Stimulated activated CD8-positive, alpha-beta memory T cell treated with anti-CD3 and anti-CD28 coated beads, Interleukin-7, amount 100 ng/mL, for 1 hour (primary cell): Measurements from ENCODE around the gene PARD6B.

ENCODE experiments used
- DNase-seq, 2 donors: peaks; one replicate each; pipeline ENCODE4 v3.0.0-alpha.2; 2020; ENCODE audit warnings: low read depth in 2 of 2

PARD6B gene

DNA sequence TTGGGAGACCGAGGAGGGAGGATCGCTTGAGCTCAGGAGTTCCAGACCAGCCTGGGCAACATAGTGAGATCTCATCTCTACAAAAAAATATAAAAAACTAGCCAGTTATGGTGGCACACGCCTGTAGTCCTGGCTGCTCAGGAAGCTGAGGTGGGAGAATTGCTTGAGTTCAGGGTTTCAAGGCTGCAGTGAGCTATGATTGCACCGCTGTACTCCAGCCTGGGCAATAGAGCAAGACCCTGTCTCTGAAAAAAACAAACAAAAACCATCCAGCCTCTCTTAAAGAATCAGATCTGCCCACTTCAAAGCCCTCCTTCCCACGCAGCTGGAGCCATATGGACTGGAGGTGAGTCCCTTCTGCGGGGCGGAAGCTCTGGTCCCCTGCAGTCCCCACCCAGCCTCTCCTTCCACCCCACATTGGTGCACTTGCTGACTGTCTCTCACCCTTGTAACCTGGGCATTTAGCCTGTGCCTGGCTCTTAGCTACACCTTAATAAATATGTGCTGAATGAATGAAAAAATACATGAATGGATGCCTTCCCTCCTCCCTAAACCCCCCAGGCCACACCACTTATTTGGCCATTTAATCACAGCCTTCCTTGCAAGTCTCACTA, 7.2 kb upstream of the PARD6B start:
- no peak for DNase-seq

DNA sequence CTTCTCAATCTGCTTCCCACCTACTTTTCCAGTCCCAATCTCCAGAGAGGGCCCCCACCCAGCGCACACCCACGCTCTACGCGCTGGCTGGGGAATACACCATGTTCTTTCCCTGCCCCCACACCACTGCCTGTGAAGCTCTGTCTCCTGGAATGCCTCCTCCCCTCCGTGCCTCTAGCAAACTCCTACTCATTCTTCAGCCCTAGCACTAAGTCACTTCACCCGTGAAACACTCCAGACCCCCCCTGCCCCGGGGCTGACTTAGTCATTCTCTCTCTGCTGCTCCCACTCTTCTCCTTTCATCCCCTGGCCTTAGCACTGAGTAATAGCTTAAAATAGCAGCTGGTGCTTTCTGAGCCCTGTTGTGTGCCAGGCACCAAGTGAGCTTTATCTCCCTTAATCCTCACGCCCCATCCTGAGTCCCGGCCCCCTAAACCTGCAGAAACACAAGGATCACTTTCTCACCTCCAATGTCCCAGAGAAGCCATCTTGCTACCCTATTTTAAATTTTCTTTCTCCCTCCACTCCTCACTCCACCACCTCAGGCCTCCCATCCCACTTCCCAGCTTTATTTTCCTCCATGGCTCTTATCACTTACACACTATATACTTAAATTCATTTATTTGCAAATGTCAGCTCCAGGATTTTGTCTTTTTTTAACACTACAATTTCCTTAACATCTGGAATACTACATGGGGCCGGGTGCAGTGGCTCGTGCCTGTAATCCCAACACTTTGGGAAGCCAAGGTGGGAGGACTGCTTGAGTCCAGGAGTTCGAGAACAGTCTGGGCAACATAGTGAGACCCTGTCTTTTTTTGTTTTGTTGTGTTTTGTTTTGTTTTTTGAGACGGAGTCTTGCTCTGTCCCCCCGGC, 6.3 kb upstream of the PARD6B start:
- DNase-seq, result no peak

DNA sequence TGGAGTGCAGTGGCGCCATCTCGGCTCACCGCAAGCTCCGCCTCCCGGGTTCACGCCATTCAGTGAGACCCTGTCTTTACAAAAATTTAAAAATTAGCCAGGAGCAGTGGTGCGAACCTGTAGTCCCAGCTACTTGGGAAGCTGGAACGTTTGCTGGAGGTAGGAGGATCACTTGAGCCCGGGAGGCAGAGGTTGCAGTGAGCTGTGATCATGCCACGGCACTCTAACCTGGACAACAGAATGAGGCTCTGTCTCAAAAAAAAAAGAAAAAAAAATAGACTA, 5.7 kb upstream of the PARD6B start:
- no peak for DNase-seq

DNA sequence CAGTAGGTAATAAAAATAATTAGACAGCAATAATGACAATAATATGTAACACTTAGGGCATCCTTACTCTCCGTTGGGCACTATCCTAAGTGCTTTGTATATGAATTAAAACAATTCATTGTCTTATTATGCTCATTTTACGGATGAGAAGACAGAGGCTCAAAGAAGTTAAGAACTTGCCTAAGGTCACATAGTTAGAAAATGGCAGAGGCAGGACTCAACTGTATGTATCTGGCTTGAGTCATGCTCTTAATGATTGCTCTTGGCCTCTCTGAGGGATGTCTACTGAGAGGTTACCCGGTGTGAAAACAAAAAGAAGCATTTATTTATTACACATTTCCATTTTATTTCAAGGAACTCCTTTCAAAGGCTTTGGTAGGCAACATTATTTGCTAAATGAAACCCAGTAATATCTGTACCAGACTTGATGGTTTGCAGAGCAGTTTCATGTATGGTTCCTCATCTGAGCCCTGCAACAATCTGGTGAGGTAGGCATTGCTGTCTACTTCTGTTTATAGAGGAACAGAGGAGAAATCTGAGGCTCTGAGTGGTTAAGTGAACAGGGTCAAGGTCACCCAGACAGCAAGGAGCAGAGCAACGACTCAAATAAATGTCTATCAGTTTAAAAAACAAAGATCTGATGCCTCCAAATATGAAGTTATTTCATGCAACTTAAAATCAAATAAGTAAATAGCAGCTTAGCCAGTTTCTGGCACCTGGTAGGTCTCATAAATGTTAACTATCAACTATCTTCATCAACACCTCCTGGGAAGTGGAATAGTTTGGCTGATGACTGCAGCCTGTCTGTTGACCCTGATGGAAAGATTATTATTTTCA, 4.2 kb upstream of the PARD6B start:
- DNase-seq, result no peak

DNA sequence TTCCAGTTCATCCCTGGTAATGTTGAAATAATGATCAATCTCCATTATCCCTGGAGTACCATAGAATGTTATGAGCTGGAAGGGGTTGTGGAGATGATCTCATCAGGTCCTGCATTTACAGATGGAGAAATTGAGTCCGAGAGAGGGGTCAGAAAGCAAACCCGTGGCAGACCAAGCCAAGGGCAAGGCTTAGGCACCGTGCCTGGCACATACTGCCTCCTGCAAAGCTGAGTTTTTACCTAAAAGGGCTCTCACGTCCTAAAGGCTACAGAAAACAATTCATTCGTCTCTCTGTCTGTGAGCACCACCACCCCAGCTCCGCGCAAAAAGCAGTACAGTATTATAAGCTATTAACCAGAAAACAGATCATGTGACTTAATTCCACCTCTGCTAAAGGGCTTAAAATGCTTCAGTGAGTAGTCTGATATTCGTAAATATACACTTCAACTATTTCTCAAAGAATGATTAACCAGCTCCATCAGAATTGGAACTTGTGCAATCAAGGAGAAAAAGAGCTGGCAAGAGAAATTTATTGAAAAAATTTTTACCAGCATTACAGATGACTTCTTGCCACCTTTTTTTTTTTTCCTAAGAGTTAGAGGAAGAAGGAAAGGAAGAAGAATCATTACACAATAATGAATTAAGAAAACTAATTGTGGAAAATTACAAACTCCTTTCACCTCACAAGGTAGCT, 3.4 kb upstream of the PARD6B start:
- no peak for DNase-seq

DNA sequence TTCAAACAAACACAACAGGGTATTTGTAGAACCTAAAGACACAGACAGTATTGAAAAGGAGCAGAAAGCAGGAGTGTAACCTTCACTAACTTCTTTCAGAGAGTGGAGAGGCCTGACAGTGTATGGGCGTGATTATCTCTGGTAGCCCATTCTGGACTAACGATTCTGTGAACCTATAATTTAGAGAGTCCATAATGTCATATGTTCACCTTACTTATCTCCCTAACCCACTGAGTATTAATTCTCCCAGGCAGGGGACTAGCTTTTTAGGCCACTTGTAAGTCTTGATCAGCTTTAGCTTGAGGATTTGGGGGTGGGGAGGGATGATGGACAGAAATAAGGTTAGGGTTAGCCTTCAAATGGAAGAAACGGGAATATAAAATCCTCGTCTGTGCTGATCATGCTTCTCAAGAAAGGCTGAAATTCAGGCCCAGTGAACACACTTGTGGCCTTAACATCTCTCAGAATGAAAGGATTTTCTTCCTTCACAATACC, 2.8 kb upstream of the PARD6B start:
- no peak for DNase-seq

DNA sequence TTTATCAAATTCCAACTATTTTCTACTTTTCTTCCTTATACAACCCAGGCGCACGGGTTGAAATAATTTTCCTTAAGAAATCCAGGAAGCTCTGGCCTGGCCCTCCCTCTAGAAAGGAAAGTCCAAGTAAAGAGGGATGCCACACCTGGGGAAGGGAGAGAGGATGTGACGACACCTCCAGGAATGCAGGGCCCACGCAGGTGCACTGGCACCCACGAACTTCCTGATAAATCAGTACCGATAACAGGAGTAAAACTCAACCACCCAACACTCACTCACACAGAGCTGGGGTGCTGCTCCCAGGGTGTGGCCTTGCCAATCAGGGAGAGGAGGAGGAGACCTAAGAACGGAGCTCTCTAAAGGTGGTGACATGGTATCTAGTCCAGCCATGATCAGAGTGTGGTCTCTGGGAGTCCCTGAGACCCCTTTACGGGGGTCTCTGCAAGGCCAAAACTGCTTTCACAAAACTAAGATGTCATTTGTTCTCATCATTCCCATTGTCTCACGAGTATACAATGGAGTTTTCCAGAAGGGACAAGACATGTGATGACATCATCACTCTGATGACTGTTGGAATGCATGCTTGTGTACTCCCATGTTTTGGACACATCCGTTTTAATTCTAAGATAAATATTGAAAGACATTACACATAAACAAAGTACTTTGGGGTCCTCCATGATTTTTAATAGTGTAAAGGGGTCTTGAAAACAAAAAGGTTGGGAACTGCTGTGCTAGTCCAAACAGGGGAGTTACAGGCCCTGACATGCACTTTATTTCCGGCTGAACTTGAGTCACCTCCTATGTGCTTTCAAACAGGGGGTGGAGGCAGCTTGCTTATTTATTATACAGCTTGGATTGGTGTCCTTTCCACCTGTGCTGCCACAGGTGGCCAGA, 2.2 kb upstream of the PARD6B start:
- DNase-seq, result no peak

DNA sequence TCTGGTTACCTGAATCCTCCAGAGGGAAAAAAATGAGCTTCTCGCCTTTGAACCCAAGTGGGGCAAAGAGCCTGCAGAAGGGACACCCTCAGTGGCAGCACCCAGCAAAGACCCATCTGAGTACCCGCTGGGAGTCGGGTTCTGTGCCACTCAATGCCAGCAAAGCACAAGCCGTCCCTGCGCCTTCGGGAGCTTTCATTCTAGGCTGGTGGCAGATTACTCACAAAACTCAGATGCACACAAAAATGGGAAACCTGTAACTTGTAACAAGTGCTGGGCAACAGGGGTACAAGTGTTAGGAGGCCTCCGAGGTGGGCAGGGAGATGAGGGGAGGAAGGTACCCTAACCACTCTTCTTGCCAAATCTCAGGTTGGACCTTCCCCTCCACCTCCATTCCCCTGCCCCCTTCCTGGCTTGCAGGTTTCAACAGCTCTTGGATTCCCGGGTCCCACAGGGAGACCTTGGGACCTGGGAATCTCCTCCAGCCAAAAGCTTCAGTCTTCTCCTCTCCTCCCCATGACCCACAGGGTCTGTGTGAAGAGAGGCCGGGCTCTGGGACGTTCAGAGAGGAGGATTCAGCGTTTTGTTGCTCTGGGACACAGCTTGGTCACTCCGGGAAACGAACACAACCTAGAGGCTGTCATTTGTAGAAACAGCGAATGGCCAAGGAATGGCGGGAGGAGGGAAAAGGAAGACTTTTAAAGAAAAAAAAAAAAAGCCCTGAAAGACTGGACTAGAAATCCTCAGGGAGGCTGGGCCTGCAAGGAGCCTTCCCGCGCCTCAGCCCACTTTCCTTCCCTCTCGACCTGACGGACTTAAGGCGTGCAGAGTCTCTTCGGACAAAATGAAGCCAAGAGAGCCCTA, 1.2 kb upstream of the PARD6B start:
- DNase-seq, result no peak

DNA sequence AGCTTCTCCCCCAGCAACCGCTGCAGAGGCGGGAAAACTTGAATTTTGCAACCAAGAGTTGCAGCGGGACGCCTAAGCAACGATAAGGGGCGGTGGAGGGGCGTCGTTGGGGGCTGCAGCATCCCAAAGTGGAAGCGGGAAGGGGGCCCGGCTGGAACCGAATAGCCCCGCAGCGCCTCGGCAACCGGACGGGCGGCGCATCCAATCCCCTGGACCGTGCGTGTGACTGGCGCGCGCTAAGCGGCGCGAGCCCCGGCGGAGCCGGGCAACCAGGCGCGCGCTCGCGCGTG, 670 bp upstream of the PARD6B start:
- DNase-seq, result no peak

DNA sequence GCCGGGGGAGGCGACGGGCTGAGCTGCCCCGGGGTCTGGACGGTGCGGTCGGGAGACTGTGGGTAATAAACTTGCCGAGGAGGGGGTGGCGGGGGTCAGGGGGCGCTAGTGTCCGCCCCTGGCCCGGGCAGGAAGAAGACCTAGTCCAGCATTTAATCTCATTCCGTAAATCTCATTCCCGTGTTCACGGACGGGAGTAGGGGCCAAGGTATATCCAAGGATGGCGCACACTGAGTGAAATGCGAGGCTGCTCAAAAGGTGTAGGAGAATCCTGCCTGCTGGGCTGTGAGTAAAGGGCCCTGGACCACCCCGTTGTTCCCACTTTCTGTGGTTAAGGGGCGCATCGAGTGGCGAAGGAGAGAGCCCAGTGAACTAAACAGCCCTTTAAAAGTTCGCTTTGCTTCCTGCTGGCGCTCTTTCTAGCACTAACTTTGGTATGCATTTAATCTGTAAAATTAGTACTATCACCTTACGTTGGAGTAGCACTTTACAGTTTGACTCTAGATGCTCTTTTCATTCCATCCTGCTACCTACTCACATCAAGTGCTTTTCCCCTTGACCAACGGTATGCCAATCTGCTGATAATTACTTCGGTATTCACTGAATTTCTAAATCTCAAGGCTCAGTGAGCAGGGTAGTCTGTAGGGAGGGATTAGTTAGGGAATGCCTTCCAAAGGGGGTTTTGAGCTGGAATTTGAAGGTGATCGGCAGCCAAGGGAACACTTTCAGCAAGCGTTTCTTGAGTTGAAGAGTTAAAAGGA, 730 bp downstream of the PARD6B start:
- DNase-seq, result no peak

DNA sequence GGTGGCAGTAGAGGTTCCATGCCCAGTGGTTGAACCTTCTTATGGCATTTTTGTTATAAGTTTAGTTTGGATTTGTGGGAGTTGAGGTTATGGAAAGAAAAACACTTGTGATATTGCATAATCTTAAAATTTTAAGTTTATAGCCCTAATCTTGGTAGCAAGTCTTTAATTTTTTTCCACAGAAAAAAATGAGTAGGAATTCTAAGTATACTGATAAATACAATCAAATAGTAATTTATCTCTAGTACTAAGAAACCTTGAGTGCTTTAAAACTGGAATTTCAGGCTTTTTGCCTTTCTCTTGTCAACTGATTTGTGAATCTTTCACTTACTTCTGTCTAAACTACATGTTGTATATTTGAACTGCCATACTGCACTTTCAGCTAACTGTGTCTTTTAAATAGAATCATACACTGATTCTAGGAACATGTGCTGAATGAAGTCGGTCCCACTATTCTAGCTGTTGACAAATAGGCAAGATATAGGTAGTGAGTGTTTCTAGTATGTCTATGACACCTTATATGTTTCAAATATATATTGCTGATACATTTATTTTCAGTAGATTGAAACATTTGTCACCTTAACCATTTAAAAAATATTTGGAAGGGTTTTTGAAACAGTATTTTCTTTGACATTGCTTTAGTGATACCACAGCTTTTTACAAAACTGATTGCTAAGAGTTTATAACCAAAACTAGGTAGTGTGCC, 2.4 kb downstream of the PARD6B start:
- no peak for DNase-seq

DNA sequence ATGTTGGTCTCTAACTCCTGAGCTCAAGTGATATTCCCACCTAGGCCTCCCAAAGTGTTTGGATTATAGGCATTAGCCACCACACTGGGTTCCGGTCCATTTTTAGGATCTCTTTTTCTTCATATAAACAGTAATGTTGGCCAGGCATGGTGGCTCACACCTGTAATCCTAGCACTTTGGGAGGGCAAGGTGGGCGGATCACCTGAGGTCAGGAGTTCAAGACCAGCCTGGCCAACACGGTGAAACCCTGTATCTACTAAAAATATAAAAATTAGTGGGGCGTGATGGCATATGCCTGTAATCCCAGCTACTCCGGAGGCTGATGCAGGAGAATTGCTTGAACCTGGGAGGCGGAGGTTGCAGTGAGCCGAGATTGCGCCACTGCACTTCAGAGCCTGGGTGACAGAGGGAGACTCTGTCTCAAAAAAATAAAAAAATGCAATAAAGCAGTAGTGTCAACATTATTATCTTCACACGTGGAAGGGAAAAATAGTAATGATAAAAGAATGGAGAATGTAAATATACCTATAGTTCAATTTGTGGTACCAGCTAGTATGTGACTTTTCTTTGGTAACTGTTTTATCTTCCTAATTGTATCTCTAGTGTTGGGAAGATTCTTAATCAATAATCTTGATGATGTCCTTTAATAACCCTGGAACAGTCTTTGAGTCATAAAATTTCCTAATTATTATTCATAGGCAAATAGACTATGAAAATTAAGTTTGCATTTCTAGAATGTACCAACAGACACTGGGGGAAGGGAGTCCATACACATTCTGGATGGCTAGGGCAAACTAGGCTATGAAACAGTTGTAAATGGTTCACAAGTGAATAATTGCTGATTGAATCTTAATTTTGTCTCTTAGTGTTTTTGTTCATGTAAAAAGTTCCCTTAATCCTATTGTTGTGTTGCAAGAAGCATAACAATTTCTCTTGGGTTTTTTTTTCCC, 3.6 kb downstream of the PARD6B start:
- DNase-seq, result no peak

DNA sequence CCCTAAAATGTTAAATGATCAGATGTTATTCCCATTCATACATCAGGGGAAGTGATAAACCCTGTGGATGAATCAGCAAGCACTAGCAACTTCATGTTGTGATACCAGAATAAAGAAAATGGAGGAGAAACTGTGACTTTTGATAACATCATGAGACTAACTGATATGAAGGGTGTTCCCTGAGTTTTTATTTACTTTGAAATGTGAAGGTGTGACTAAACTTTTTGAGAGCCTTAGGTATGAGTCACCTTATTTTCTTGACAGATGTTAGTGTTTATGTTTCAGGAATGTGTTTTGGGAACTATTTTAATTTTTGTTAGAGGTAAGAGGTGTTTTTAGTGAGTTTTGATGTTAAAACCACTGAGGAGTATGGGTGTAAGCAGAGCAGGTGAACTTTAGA, 4.4 kb downstream of the PARD6B start:
- DNase-seq, result no peak

DNA sequence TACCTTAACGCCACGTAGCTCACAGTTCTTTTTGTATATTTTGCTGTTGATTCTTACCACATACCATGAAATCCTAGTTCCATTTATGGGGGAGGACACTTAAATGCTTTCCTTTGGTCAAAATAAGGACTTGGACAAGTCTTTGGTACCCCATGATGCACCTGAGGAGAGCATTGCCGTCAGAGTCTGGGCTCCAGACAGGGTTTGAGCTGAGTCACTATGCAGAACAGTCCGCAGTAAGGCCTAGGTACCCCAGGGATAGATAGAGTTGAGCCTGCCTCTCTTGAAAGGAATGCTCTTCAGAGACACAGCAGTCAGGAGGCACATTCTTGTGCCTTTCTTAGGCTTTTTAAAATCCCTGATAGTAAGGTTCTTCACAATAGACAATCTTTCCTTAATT, 6.0 kb downstream of the PARD6B start:
- DNase-seq, result no peak

DNA sequence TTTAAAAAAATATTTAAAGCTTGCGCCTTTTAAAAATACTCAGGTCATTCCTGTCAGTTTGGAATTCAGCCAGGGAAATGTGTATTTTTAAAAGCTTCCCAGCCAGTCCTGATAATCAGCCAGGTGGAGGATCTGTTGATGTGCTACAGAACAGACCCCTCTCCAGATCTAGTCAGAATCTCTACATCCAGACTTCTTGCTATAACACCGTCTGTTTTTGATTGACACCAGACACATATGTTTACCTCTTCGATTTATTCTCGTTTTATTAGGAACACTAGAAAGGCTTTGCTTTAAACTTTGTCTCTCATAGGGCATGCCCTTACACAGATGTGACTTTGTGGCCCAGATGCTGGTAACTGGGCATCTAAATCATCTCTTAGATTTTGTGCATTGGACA, 11.7 kb downstream of the PARD6B start:
- DNase-seq, result no peak

DNA sequence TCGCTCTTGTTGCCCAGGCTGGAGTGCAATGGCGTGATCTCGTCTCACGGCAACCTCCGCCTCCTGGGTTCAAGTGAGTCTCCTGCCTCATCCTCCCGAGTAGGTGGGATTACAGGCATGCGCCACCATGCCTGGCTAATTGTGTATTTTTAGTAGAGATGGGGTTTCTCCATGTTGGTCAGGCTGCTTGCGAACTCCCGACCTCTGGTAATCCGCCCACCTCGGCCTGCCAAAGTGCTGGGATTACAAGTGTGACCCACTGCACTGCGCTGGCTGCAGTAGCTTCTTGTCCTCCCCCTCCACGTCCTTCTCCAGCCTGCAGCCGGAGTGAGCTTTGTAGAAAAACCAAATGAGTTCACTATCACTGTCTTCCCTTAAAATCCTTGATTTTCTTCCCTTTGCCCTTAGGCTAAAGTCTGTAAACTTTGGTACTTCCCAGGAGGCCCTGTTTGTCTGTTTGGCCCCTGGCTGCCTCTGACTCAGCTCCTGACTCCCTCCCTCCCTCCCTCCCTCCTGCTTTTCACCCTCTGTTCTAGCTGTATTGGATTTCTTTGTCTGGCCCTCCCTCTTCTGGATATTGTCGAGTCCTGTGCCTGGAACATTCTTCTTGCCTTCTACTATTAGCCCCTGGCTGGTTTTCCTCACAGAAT, 12.9 kb downstream of the PARD6B start:
- DNase-seq, result no peak

DNA sequence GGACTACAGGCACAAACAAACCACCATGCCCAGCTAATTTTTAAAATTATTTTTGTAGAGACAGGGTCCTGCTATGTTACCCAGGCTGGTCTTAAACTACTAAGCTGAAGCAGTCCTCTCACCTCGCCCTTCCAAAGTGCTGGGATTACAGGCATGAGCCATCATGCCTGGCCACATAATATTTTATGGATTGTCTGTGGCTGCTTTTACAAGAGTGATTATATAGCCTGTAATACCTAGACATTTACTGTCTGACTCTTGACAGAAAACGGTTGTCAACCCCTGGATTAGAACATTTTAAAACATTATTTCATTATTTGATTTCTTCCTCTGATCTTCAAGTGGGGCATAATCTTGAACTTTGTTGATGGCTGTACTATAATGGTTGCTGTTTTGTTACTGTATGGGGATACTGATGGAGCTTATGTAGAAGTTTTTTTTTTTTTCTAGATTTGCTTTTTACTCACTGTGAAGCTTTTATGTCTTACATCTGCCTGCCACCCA, 14.3 kb downstream of the PARD6B start:
- no peak for DNase-seq
